Astrocyte of the cerebellum (primary cell): Measurements from ENCODE around the gene CFAP410.
"Not testable (repeated sequence)": the region's sequence is repeated elsewhere in the genome, so short reads cannot be mapped to it uniquely, and the experiment has no call there.

Experiments used
- DNase-seq: peaks from one replicate; pipeline ENCODE4 v3.0.0-alpha.2; 2011; ENCODE audit warnings: low read depth
- H3K4me3 ChIP-seq: 2 replicates; pipeline ENCODE4 v1.5.1; 2011; ENCODE audit warnings: mild to moderate bottlenecking, low read depth, low read length, moderate library complexity
- in situ Hi-C: cut with HindIII; loops from 2 replicates; pipeline ENCODE4 v1.10.0; 2017; ENCODE audit warnings: low sequenced_read_pairs
- TF ChIP-seq, protein P1 (sequence below): IDR thresholded peaks from 2 replicates; pipeline ENCODE4 v1.5.1; 2012; ENCODE audit warnings: low read length, low read depth, moderate library complexity, mild to moderate bottlenecking; ENCODE audit errors: missing control alignments

Gene CFAP410

GRCh38 chr21:44304877-44305293, 34.3 kb downstream of the CFAP410 start:
- peak; percentile 9 for DNase-seq
- no peak overlapping the region for H3K4me3 ChIP-seq
- TF ChIP-seq, protein P1, sequence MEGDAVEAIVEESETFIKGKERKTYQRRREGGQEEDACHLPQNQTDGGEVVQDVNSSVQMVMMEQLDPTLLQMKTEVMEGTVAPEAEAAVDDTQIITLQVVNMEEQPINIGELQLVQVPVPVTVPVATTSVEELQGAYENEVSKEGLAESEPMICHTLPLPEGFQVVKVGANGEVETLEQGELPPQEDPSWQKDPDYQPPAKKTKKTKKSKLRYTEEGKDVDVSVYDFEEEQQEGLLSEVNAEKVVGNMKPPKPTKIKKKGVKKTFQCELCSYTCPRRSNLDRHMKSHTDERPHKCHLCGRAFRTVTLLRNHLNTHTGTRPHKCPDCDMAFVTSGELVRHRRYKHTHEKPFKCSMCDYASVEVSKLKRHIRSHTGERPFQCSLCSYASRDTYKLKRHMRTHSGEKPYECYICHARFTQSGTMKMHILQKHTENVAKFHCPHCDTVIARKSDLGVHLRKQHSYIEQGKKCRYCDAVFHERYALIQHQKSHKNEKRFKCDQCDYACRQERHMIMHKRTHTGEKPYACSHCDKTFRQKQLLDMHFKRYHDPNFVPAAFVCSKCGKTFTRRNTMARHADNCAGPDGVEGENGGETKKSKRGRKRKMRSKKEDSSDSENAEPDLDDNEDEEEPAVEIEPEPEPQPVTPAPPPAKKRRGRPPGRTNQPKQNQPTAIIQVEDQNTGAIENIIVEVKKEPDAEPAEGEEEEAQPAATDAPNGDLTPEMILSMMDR, result peak; percentile 72
- in situ Hi-C loops, result no loop called here

DNA sequence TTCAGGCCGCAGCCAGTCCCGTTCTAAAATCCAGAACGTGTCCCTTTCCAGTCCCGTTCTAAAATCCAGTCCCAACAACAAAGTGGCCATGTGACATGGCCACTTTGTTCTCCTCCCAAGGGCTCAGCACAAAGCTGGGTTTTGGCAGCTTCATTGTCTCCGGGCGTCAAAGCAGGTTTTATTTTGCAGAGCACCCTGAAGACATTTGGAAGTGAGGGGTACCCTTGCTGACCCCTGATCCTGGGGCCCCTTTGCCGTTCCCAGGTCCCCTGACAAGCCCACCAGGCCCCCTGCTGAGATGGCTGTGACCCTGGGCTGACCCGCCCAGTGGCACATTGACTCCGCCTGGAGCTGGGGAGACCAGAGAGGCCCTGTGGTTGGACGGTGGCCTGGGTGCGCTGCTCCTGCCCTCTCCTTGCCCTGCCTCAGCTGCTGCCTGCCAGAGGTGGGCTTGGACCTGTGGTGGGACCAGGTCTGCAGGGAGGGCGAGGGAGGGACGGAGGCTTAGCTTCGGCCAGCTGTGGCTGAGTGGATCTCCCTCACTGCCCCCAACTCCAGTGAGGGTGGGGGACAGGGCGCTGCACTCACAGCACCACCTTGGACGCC, 35.1 kb downstream of the CFAP410 start:
- TF ChIP-seq, protein P1, result no peak
- no peak for DNase-seq
- in situ Hi-C loops, result no loop called here
- no peak overlapping the region for H3K4me3 ChIP-seq

DNA sequence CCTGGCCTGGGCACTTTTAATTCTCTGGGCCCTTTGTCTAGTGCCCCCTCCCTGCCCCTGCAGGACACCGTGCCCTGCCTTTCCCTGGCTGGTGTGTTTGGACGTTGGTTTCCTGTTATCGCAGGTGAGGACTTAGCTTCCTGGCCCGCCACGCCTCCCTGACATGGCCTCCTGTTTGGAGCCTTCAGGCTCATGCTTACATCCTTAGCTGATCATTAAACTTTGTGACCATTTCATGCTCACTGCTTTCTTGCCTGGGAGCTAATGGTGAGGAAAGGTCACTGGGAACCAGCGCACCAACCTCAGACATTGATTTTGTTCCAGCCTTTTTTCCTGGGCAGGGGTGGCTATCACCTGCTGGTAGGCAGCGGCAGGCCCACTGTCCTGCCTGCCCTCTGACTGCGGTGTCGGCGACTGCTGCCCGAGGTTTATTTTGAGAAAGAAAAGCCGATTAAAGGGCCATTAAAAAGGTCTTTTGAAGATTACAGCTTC, 35.7 kb downstream of the CFAP410 start:
- TF ChIP-seq, protein P1, result no peak
- no peak overlapping the region for H3K4me3 ChIP-seq
- DNase-seq, result no peak
- in situ Hi-C loops, result no loop called here

GRCh38 chr21:44302573-44303401, 36.4 kb downstream of the CFAP410 start:
- H3K4me3 ChIP-seq, in situ Hi-C loops, DNase-seq: not testable (repeated sequence)

GRCh38 chr21:44301961-44302406, 37.2 kb downstream of the CFAP410 start:
- TF ChIP-seq, protein P1, result no peak
- no peak for DNase-seq
- in situ Hi-C loops, result no loop called here
- H3K4me3 ChIP-seq, result no peak overlapping the region

- DNase-seq, result no peak
- peak overlapping the region; percentile 71 for H3K4me3 ChIP-seq
- in situ Hi-C loops, result no loop called here
- TF ChIP-seq, protein P1, result no peak
These were observed 38.0 kb downstream of the CFAP410 start for GRCh38 chr21:44301141-44301540.
